Neuronal stem cell (in vitro differentiated cells): Measurements from ENCODE around the gene LGALS12.
A peak's percentile ranks its signal among the peaks of the same experiment; 100 is the strongest.

Experiments used
- DNase-seq: peaks from one replicate; pipeline ENCODE4 v3.0.0-alpha.2; 2013; ENCODE audit warnings: low spot score
- H2AFZ ChIP-seq: one replicate; pipeline ENCODE4 v1.6.1; 2013; ENCODE audit warnings: mild to moderate bottlenecking, low read length, inconsistent platforms
- H2AK5ac ChIP-seq: 2 replicates; pipeline ENCODE4 v1.6.1; 2013; ENCODE audit warnings: low read depth, mild to moderate bottlenecking, inconsistent platforms, low read length, moderate library complexity, mixed read lengths
- H2BK120ac ChIP-seq: 2 replicates; pipeline ENCODE4 v1.6.1; 2013; ENCODE audit warnings: low read depth, mild to moderate bottlenecking, inconsistent platforms, low read length, moderate library complexity, mixed read lengths
- H2BK12ac ChIP-seq: one replicate; pipeline ENCODE4 v1.6.1; 2013; ENCODE audit warnings: low read length, inconsistent platforms
- H2BK15ac ChIP-seq: 2 replicates; pipeline ENCODE4 v1.6.1; 2013; ENCODE audit warnings: mild to moderate bottlenecking, low read length, inconsistent platforms, mixed read lengths
- H2BK5ac ChIP-seq: one replicate; pipeline ENCODE4 v1.6.1; 2013; ENCODE audit warnings: inconsistent platforms, mild to moderate bottlenecking, low read length, moderate library complexity
- H3K14ac ChIP-seq: one replicate; pipeline ENCODE4 v1.6.1; 2013; ENCODE audit warnings: low read length, inconsistent platforms
- H3K18ac ChIP-seq: 2 replicates; pipeline ENCODE4 v1.6.1; 2013; ENCODE audit warnings: low read length, inconsistent platforms
- H3K23ac ChIP-seq: 2 replicates; pipeline ENCODE4 v1.6.1; 2013; ENCODE audit warnings: low read depth, mild to moderate bottlenecking, mixed read lengths, low read length, inconsistent platforms; ENCODE audit not compliant: poor library complexity
- H3K27ac ChIP-seq: replicated peaks from 3 replicates; pipeline ENCODE4 v1.5.1; 2013; ENCODE audit warnings: low read length, inconsistent platforms
- H3K27me3 ChIP-seq, 3 experiments: 2 replicates each; pipeline ENCODE4 v1.6.1; 2013; ENCODE audit warnings: low read length in 3 of 3, mild to moderate bottlenecking in 2 of 3, inconsistent platforms in 1 of 3, low read depth in 1 of 3, mixed read lengths in 1 of 3, moderate library complexity in 1 of 3; ENCODE audit not compliant: control insufficient read depth in 3 of 3, insufficient read depth in 3 of 3
- H3K36me3 ChIP-seq, 2 donors: replicated peaks in 1 of 2; 2 replicates each; pipeline ENCODE4 v1.6.1; 2013; ENCODE audit warnings: low read length in 2 of 2; ENCODE audit not compliant: control insufficient read depth in 2 of 2, insufficient read depth in 2 of 2
- H3K4ac ChIP-seq: 2 replicates; pipeline ENCODE4 v1.6.1; 2013; ENCODE audit warnings: inconsistent platforms, mild to moderate bottlenecking, low read length, moderate library complexity
- H3K4me1 ChIP-seq, 2 donors: 1 replicate in 1 of 2; 2 replicates in 1 of 2; pipeline ENCODE4 v1.6.1; 2013; ENCODE audit warnings: low read length in 2 of 2, low read depth in 1 of 2; ENCODE audit not compliant: control insufficient read depth in 2 of 2, insufficient read depth in 1 of 2
- H3K4me2 ChIP-seq: one replicate; pipeline ENCODE4 v1.6.1; 2013; ENCODE audit warnings: mild to moderate bottlenecking, low read length, inconsistent platforms; ENCODE audit not compliant: insufficient read depth, poor library complexity, severe bottlenecking
- H3K4me3 ChIP-seq, 2 donors: 2 replicates each; pipeline ENCODE4 v1.5.1; 2013; ENCODE audit warnings: low read length in 2 of 2, mild to moderate bottlenecking in 2 of 2, inconsistent platforms in 1 of 2, moderate library complexity in 1 of 2
- H3K79me1 ChIP-seq: one replicate; pipeline ENCODE4 v1.6.1; 2013; ENCODE audit warnings: low read depth, mild to moderate bottlenecking, inconsistent platforms, low read length, moderate library complexity
- H3K9ac ChIP-seq: one replicate; pipeline ENCODE4 v1.6.1; 2013; ENCODE audit warnings: mild to moderate bottlenecking, low read depth, low read length, inconsistent platforms; ENCODE audit not compliant: poor library complexity
- H3K9me3 ChIP-seq, 2 donors: replicated peaks in 1 of 2; 2 replicates each; pipeline versions ENCODE3 to v1.6.1; 2013; ENCODE audit warnings: low read length in 2 of 2, mild to moderate bottlenecking in 2 of 2, inconsistent platforms in 1 of 2, low read depth in 1 of 2, mixed read lengths in 1 of 2, moderate library complexity in 1 of 2; ENCODE audit not compliant: control insufficient read depth in 2 of 2, insufficient read depth in 1 of 2
- H4K8ac ChIP-seq: one replicate; pipeline ENCODE4 v1.6.1; 2013; ENCODE audit warnings: low read depth, mild to moderate bottlenecking, inconsistent platforms, low read length, moderate library complexity
- H4K91ac ChIP-seq: one replicate; pipeline ENCODE4 v1.6.1; 2013; ENCODE audit warnings: low read length, low read depth, mild to moderate bottlenecking, inconsistent platforms; ENCODE audit not compliant: poor library complexity
- WGBS, 2 donors: extraction: QIAGEN DNeasy Blood & Tissue Kit; methylation state at CpG; one replicate each; pipeline ENCODE4 v1.1.7; 2013; ENCODE audit warnings: missing lambda C conversion rate in 2 of 2, mixed read lengths in 1 of 2; ENCODE audit not compliant: insufficient read length in 2 of 2, insufficient replicate concordance in 1 of 2; ENCODE audit errors: extremely low coverage in 2 of 2; 5-methylcytosine and 5-hydroxymethylcytosine counted together

LGALS12 gene

DNA sequence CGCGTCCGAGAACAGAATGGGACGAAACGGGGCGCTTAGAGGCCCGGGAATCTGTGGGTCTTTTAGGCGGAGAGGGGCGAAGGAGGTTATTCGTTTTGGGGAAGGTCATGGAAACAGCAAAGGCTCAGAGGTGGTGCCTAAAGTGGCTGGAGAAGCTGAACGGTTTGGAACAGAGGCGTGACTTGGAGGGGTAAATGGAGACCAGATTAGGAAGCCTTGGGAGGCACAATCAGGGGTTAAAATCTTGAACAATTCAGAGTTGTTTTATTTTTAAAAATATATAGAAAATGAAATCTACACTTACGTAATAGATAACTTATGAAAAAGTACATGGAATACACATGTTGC is 14.7 kb upstream of the LGALS12 start:
- H3K4me3 ChIP-seq: peak overlapping the region in 1 of 2 donors; percentile 77
- H2BK12ac ChIP-seq: no peak overlapping the region
- no peak overlapping the region for H3K27ac ChIP-seq
- H3K36me3 ChIP-seq: no peaks in the 10 kb centered on the region
- WGBS, 2 donors: no CpG with 5 or more reads among the region's 13 CpGs
- H3K27me3 ChIP-seq: peaks cover 0 to 51% (median 0%) of the 10 kb centered on the region in 3 experiments
- no peak overlapping the region for H3K4ac ChIP-seq
- peak overlapping the region; percentile 90 for H3K4me2 ChIP-seq
- H3K23ac ChIP-seq: peak overlapping the region; percentile 80
- peak overlapping the region; percentile 98 for H3K18ac ChIP-seq
- no peak overlapping the region for H3K9ac ChIP-seq
- no peak overlapping the region for H3K14ac ChIP-seq
- no peak overlapping the region for H4K8ac ChIP-seq
- peaks cover 2 to 6% of the 10 kb centered on the region in 2 donors for H3K9me3 ChIP-seq
- peak overlapping the region; percentile 56 for H4K91ac ChIP-seq
- H2BK120ac ChIP-seq: peak overlapping the region; percentile 98
- peak overlapping the region; percentile 75 for H2AFZ ChIP-seq
- peak overlapping the region; percentile 26 for H2AK5ac ChIP-seq
- DNase-seq: no peak
- peaks cover 0 to 14% of the 10 kb centered on the region in 2 donors for H3K4me1 ChIP-seq
- peak overlapping the region; percentile 66 for H2BK5ac ChIP-seq
- no peaks in the 10 kb centered on the region for H3K79me1 ChIP-seq
- peak overlapping the region; percentile 99 for H2BK15ac ChIP-seq

GRCh38 chr11:63491636-63492372 is 14.1 kb upstream of the LGALS12 start:
- Histone ChIP-seq H3K18ac (no peak overlapping the region), H3K9me3 (peaks cover 2 to 6% of the 10 kb centered on the region in 2 donors)
- no peak for DNase-seq

DNA sequence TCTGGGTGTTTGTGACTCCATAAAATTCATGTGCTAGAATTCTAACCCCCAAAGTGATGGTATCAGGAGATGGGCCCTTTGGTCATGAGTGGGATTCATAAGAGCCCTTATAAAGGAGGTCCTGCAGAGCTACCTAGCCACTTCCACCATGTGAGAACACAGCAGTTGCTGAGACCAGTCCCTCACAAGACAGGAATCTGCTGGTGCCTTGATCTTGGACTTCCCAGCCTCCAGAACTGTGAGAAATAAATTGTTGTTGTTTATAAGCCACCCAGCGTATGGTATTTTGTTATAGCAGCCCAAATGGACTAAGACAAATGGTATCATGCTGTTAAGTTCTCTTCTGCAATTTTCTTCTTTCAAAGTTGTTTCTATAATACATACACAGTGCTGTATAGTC is 13.4 kb upstream of the LGALS12 start:
- Histone ChIP-seq H4K91ac (no peak overlapping the region), H2AFZ (no peak overlapping the region), H2AK5ac (no peak overlapping the region), H3K4me3 (no peak overlapping the region), H3K4me1 (peaks cover 0 to 14% of the 10 kb centered on the region in 2 donors), H3K9me3 (peaks cover 2 to 6% of the 10 kb centered on the region in 2 donors), H2BK15ac (no peak overlapping the region), H3K23ac (no peak overlapping the region), H3K14ac (no peak overlapping the region), H3K4me2 (no peak overlapping the region), H3K36me3 (no peaks in the 10 kb centered on the region), H4K8ac (no peak overlapping the region), H3K4ac (no peak overlapping the region), H2BK12ac (no peak overlapping the region), H3K79me1 (no peaks in the 10 kb centered on the region), H3K27ac (no peak overlapping the region), H3K27me3 (peaks cover 0 to 51% (median 0%) of the 10 kb centered on the region in 3 experiments), H2BK5ac (no peak overlapping the region), H3K9ac (no peak overlapping the region), H3K18ac (no peak overlapping the region), H2BK120ac (no peak overlapping the region)
- no peak for DNase-seq
- WGBS, 2 donors: no CpG with 5 or more reads among the region's 1 CpG

More at GRCh38 chr11:63491636-63492372, 14.1 kb upstream of the LGALS12 start:
- Histone ChIP-seq H2AFZ (no peak overlapping the region), H2BK12ac (no peak overlapping the region), H3K4ac (no peak overlapping the region), H2BK120ac (no peak overlapping the region), H3K4me2 (peak overlapping the region; percentile 23), H2BK5ac (no peak overlapping the region), H3K27me3 (peaks cover 0 to 51% (median 0%) of the 10 kb centered on the region in 3 experiments), H4K91ac (no peak overlapping the region), H2AK5ac (no peak overlapping the region), H4K8ac (no peak overlapping the region), H3K23ac (no peak overlapping the region), H3K36me3 (no peaks in the 10 kb centered on the region), H3K4me1 (peaks cover 0 to 14% of the 10 kb centered on the region in 2 donors), H3K14ac (no peak overlapping the region), H3K9ac (no peak overlapping the region), H3K79me1 (no peaks in the 10 kb centered on the region), H3K27ac (no peak overlapping the region), H2BK15ac (no peak overlapping the region), H3K4me3 (no peak overlapping the region)
- WGBS, 2 donors: no CpG with 5 or more reads among the region's 11 CpGs

DNA sequence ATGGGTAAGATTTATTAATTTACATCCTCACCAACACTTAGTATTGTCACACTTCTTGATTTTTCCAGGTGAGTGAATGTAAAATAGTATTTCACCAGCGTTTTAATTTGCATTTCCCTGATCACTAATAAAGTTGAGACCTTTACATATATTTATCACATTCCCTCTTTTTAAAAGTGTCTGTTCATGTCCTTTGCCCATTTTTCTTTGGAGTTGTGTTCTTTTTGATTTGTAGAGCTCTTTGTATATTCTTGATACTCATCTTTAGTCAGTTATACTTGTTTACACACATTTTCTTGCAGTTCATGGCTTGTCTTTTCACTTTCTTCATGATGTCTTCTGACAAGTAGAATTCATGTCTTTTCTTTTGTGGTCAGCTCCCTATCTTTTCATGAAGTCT is 12.8 kb upstream of the LGALS12 start:
- H4K8ac ChIP-seq: no peak overlapping the region
- no peak overlapping the region for H2BK12ac ChIP-seq
- H3K18ac ChIP-seq: no peak overlapping the region
- WGBS, 2 donors: no CpG with 5 or more reads among the region's 1 CpG
- no peak for DNase-seq
- H3K4ac ChIP-seq: no peak overlapping the region
- H3K27ac ChIP-seq: no peak overlapping the region
- no peak overlapping the region for H3K23ac ChIP-seq
- peaks cover 0 to 51% (median 0%) of the 10 kb centered on the region in 3 experiments for H3K27me3 ChIP-seq
- H2AK5ac ChIP-seq: no peak overlapping the region
- no peaks in the 10 kb centered on the region for H3K79me1 ChIP-seq
- no peak overlapping the region for H2BK15ac ChIP-seq
- no peak overlapping the region for H3K4me3 ChIP-seq
- no peak overlapping the region for H3K4me2 ChIP-seq
- H3K9me3 ChIP-seq: peaks cover 2 to 6% of the 10 kb centered on the region in 2 donors
- no peak overlapping the region for H2BK5ac ChIP-seq
- H2BK120ac ChIP-seq: no peak overlapping the region
- no peak overlapping the region for H3K9ac ChIP-seq
- peaks cover 0 to 14% of the 10 kb centered on the region in 2 donors for H3K4me1 ChIP-seq
- H2AFZ ChIP-seq: no peak overlapping the region
- no peak overlapping the region for H4K91ac ChIP-seq
- no peaks in the 10 kb centered on the region for H3K36me3 ChIP-seq
- no peak overlapping the region for H3K14ac ChIP-seq
